Keratinocyte (primary cell): ENCODE measurements around the gene CCN2. TPM values are rescaled to one million over a fixed set of nuclear protein-coding genes. Genes with fewer than 3 reads are reported as not detected.

Experiments
- polyA plus RNA-seq, 5 experiments: library from polyadenylated mRNA; depleted of rRNA in 3 of 5; stranded (reverse) in 3 of 5; stranded (forward) in 1 of 5; unstranded in 1 of 5; fragments of >200 nt; gene quantifications; 1 replicate in 1 of 5; 2 replicates in 3 of 5; 3 replicates in 1 of 5; pipeline versions ENCODE4 v1.2.1 to v1.2.3, GENCODE V29; 2011 to 2012; ENCODE audit warnings: missing spikeins in 2 of 5, low read depth in 1 of 5, low replicate concordance in 1 of 5

CCN2 gene
- polyA plus RNA-seq, 1 donor (not counting 4 experiments of a cell fraction or from before 2014, with no cell fraction given) = 78.2 TPM

Other genes with a start within 250 kb of the CCN2 start
- not detected in 3 replicates for gene OR2A4, start 250.0 kb downstream of the CCN2 start, polyA plus RNA-seq
- not detected in 3 replicates for gene CTAGE9, start 240.4 kb downstream of the CCN2 start, polyA plus RNA-seq
- 0.22 to 0.34 TPM (median 0.22 TPM) in 3 replicates for gene ENPP1, start 143.4 kb downstream of the CCN2 start, polyA plus RNA-seq